ENCODE results near the gene MAPK7. TPM values are rescaled to one million over a fixed set of nuclear protein-coding genes. Genes with fewer than 3 reads are reported as not detected.

Gene MAPK7
- total RNA-seq (2014; rRNA removed; shearing (Covaris generic)), result 5.6 and 6.4 TPM in 2 replicates

- no peak for DNase-seq (ENCODE audit: low spot score)
These were observed at the start of gene MAPK7 for GRCh38 chr17:19378416-19379360. TSS of gene MAPK7 (plus strand) at chr17:19378498. CDS start at chr17:19378901, 403 bp downstream.

- DNase-seq (ENCODE audit: low spot score), result no peak
These were observed 49.2 kb upstream of the MAPK7 start for GRCh38 chr17:19329136-19329535.

- no peak for DNase-seq (ENCODE audit: low spot score)
These were observed 48.5 kb upstream of the MAPK7 start for GRCh38 chr17:19329839-19330238.

- DNase-seq (ENCODE audit: low spot score), result no peak
These were observed 48.0 kb upstream of the MAPK7 start for GRCh38 chr17:19330271-19330670.

- DNase-seq (ENCODE audit: low spot score), result no peak
These were observed 47.2 kb upstream of the MAPK7 start for GRCh38 chr17:19331134-19331533.

- DNase-seq (ENCODE audit: low spot score), result no peak
These were observed 46.6 kb upstream of the MAPK7 start for GRCh38 chr17:19331543-19332245.

GRCh38 chr17:19332371-19333131 is 45.7 kb upstream of the MAPK7 start:
- DNase-seq (ENCODE audit: low spot score), result no peak

GRCh38 chr17:19333132-19333440 is 45.2 kb upstream of the MAPK7 start:
- no peak for DNase-seq (ENCODE audit: low spot score)

GRCh38 chr17:19333736-19334290 is 44.5 kb upstream of the MAPK7 start:
- DNase-seq (ENCODE audit: low spot score), result no peak

GRCh38 chr17:19334331-19334730 is 44.0 kb upstream of the MAPK7 start:
- no peak for DNase-seq (ENCODE audit: low spot score)

- DNase-seq (ENCODE audit: low spot score), result no peak
These were observed 42.2 kb upstream of the MAPK7 start for GRCh38 chr17:19335951-19336631.

GRCh38 chr17:19336938-19337711 is 41.2 kb upstream of the MAPK7 start:
- no peak for DNase-seq (ENCODE audit: low spot score)

- no peak for DNase-seq (ENCODE audit: low spot score)
These were observed 40.6 kb upstream of the MAPK7 start for GRCh38 chr17:19337712-19338023.

- DNase-seq (ENCODE audit: low spot score), result peak; percentile 44
These were observed 40.0 kb upstream of the MAPK7 start for GRCh38 chr17:19338031-19338990.

GRCh38 chr17:19339341-19339815 is 38.9 kb upstream of the MAPK7 start:
- DNase-seq (ENCODE audit: low spot score), result no peak

- DNase-seq (ENCODE audit: low spot score), result no peak
These were observed 37.1 kb upstream of the MAPK7 start for GRCh38 chr17:19341211-19341631.

GRCh38 chr17:19341641-19342610 is 36.4 kb upstream of the MAPK7 start:
- DNase-seq (ENCODE audit: low spot score), result no peak

Data from HT-29 (cell line).